ENCODE measurements around the gene CASZ1. TPM values are rescaled to one million over a fixed set of nuclear protein-coding genes. Genes with fewer than 3 reads are reported as not detected.

The CASZ1 gene
- total RNA-seq, 1 donor from 2014 or later: 3.4 TPM

DNA sequence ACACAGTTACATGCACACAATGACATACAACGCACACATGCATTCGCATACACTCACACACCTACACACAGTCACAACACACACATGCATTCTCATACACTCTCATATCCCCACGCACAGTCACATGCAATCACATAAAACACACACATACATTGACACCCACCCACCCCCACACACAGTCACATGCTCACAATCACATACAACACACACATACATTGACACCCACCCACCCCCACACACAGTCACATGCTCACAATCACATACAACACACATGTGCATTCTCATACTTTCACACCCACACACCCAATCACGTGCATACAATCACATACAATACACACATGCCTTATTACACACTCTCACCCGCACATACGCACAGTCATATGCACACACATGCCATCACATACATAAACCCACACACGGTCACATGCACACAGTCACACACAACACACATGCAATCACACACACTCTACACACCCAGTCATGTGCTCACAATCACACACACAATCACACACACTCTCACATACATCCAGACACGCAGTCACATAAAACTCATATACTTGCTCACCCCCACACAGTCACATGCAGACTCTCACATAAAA lies 134.3 kb downstream of the CASZ1 start:
- H3K36me3 Mint-ChIP-seq: peaks cover 1% of the 10 kb centered on the region
- Histone ChIP-seq H3K9ac (no peak overlapping the region), H3K36me3 (no peaks in the 10 kb centered on the region), H3K27me3 (no peaks in the 10 kb centered on the region), H3K4me1 (peaks cover 21% of the 10 kb centered on the region), H3K9me3 (ENCODE audit: low read depth) (no peaks in the 10 kb centered on the region), H3F3A (ENCODE audit: low read depth) (peaks cover 28% of the 10 kb centered on the region), H3K79me2 (ENCODE audit: low read depth) (no peaks in the 10 kb centered on the region), H3K27ac (no peak overlapping the region), H3K4me3 (no peak overlapping the region), H2AFZ (replicated peaks) (no peak overlapping the region), H3K4me2 (no peak overlapping the region), H4K20me1 (ENCODE audit: low read depth) (peaks cover 32% of the 10 kb centered on the region)
- no peak for TF ChIP-seq EZH2 (IDR thresholded peaks at IDR 0.05)
- TF ChIP-seq EZH2phosphoT487 (IDR thresholded peaks at IDR 0.05): no peak
- TF ChIP-seq, protein P1, sequence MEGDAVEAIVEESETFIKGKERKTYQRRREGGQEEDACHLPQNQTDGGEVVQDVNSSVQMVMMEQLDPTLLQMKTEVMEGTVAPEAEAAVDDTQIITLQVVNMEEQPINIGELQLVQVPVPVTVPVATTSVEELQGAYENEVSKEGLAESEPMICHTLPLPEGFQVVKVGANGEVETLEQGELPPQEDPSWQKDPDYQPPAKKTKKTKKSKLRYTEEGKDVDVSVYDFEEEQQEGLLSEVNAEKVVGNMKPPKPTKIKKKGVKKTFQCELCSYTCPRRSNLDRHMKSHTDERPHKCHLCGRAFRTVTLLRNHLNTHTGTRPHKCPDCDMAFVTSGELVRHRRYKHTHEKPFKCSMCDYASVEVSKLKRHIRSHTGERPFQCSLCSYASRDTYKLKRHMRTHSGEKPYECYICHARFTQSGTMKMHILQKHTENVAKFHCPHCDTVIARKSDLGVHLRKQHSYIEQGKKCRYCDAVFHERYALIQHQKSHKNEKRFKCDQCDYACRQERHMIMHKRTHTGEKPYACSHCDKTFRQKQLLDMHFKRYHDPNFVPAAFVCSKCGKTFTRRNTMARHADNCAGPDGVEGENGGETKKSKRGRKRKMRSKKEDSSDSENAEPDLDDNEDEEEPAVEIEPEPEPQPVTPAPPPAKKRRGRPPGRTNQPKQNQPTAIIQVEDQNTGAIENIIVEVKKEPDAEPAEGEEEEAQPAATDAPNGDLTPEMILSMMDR (IDR thresholded peaks at IDR 0.05): no peak
- peaks cover 27% of the 10 kb centered on the region for H3K4me1 Mint-ChIP-seq
- DNase-seq (ENCODE audit: low spot score): no peak
- no peak overlapping the region for H3K4me3 Mint-ChIP-seq
- H3K27me3 Mint-ChIP-seq (ENCODE audit: insufficient read depth, low read depth): peaks cover 4% of the 10 kb centered on the region
- H3K9me3 Mint-ChIP-seq: no peaks in the 10 kb centered on the region
- no peak overlapping the region for H3K27ac Mint-ChIP-seq

DNA sequence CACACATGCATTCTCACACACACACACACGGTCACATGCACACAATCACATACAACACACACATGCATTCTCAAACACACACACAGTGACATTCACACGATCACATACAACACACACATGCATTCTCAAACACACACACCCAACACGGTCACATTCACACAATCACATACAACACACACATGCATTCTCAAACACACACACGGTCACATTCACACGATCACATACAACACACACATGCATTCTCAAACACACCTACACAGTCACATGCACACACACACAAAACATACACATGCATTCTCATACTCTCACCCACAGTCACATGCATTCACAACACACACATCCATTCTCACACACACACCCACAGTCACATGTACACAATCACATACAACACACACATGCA lies 135.0 kb downstream of the CASZ1 start:
- Histone ChIP-seq H3K4me3 (no peak overlapping the region), H2AFZ (replicated peaks) (no peak overlapping the region), H3K9ac (no peak overlapping the region), H3K27me3 (no peaks in the 10 kb centered on the region), H3K36me3 (no peaks in the 10 kb centered on the region), H3K9me3 (ENCODE audit: low read depth) (no peaks in the 10 kb centered on the region), H3K4me1 (peaks cover 20% of the 10 kb centered on the region), H3K4me2 (no peak overlapping the region), H4K20me1 (ENCODE audit: low read depth) (peaks cover 28% of the 10 kb centered on the region), H3F3A (ENCODE audit: low read depth) (peaks cover 28% of the 10 kb centered on the region), H3K27ac (no peak overlapping the region), H3K79me2 (ENCODE audit: low read depth) (no peaks in the 10 kb centered on the region)
- Mint-ChIP-seq H3K27ac (no peak overlapping the region), H3K27me3 (ENCODE audit: insufficient read depth, low read depth) (peaks cover 2% of the 10 kb centered on the region), H3K4me1 (peaks cover 20% of the 10 kb centered on the region), H3K36me3 (peaks cover 1% of the 10 kb centered on the region), H3K4me3 (no peak overlapping the region), H3K9me3 (no peaks in the 10 kb centered on the region)
- TF ChIP-seq, protein P1 (IDR thresholded peaks at IDR 0.05): no peak
- no peak for TF ChIP-seq EZH2 (IDR thresholded peaks at IDR 0.05)
- TF ChIP-seq EZH2phosphoT487 (IDR thresholded peaks at IDR 0.05): no peak
- DNase-seq (ENCODE audit: low spot score): no peak

DNA sequence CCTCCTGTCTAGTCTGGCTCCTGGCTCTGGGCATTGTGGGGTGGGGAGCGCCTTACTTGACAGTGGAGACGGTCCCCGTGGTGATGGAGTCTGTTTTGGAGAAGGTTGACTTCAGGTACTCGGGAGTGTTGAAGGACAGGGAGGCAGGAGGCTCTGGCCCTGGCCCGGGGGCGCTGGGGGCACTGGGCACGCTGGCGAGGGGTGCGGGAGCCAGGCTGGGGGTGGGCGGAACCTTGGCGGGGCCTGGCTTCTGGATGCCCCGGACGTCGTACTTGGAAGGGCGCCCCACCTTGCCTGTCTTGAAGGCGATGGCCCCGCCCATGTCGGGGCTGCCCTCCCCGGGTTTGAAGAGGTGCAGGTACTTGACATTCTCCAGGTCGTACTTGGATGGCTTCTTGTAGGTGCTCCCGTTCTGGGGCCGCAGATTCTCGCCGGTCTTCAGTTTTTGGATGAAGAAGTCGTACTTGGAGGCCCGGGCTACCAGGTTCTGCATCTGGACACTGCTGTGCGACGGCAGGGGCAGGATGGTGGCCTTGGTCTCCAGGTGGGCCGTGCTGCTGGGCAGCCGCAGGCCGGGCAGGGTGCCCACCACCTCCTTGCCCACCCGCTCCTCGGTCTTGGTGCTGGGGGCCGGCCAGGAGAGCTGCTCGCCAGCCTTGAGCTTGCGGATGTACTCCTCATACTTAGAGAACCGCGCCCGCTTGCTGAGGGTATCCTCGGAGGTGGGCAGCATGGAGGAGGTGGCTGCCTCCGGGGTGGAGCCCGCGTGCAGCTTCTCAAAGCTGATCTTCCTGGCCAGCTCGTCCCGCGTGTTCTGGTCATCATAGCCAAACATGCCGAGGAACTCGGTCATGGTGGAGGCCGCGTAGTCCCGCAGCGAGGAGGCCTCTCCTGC lies 136.6 kb downstream of the CASZ1 start:
- H3K4me1 ChIP-seq: peaks cover 20% of the 10 kb centered on the region
- H3K9me3 Mint-ChIP-seq: no peaks in the 10 kb centered on the region
- H3K4me3 ChIP-seq: no peak overlapping the region
- H3K27me3 Mint-ChIP-seq (ENCODE audit: insufficient read depth, low read depth): peaks cover 2% of the 10 kb centered on the region
- TF ChIP-seq EZH2 (IDR thresholded peaks at IDR 0.05): no peak
- TF ChIP-seq, protein P1 (IDR thresholded peaks at IDR 0.05): no peak
- H3F3A ChIP-seq (ENCODE audit: low read depth): peaks cover 28% of the 10 kb centered on the region
- H3K9ac ChIP-seq: no peak overlapping the region
- H3K79me2 ChIP-seq (ENCODE audit: low read depth): no peaks in the 10 kb centered on the region
- H3K27me3 ChIP-seq: no peaks in the 10 kb centered on the region
- H4K20me1 ChIP-seq (ENCODE audit: low read depth): peaks cover 22% of the 10 kb centered on the region
- no peaks in the 10 kb centered on the region for H3K9me3 ChIP-seq (ENCODE audit: low read depth)
- no peak overlapping the region for H3K27ac ChIP-seq
- no peaks in the 10 kb centered on the region for H3K36me3 ChIP-seq
- H3K36me3 Mint-ChIP-seq: peaks cover 5% of the 10 kb centered on the region
- H3K4me2 ChIP-seq: no peak overlapping the region
- no peak for DNase-seq (ENCODE audit: low spot score)
- H3K27ac Mint-ChIP-seq: no peak overlapping the region
- peaks cover 12% of the 10 kb centered on the region for H3K4me1 Mint-ChIP-seq
- H2AFZ ChIP-seq (replicated peaks): no peak overlapping the region
- no peak overlapping the region for H3K4me3 Mint-ChIP-seq

Measured in neural progenitor cell (in vitro differentiated cells).